Aorta (tissue), 5 donors: ENCODE results near the gene EREG. TPM values are rescaled to one million over a fixed set of nuclear protein-coding genes. Genes with fewer than 3 reads are reported as not detected.

Source experiments
- ATAC-seq: fragments of 200-7000 bp; cut with Tn5 transposase; one replicate; pipeline ENCODE4 v1.9.1; 2022; ENCODE audit warnings: moderate library complexity; ENCODE audit not compliant: low FRiP score
- DNase-seq, 2 donors: peaks; one replicate each; pipeline ENCODE4 v3.0.0-alpha.2; 2020
- H3K27ac ChIP-seq, 2 donors: one replicate each; pipeline ENCODE4 v1.5.1; 2013; ENCODE audit warnings: low read length in 2 of 2, mild to moderate bottlenecking in 2 of 2, moderate library complexity in 2 of 2, control low read depth in 1 of 2, inconsistent platforms in 1 of 2, low read depth in 1 of 2
- H3K27me3 ChIP-seq, 2 donors: one replicate each; pipeline ENCODE4 v1.6.1; 2013; ENCODE audit warnings: control low read depth in 1 of 2, low read length in 1 of 2, mild to moderate bottlenecking in 1 of 2, moderate library complexity in 1 of 2; ENCODE audit not compliant: insufficient read depth in 2 of 2, control insufficient read depth in 1 of 2
- H3K36me3 ChIP-seq, 2 donors: one replicate each; pipeline ENCODE4 v1.6.1; 2013; ENCODE audit warnings: control low read depth in 1 of 2, low read length in 1 of 2, mild to moderate bottlenecking in 1 of 2; ENCODE audit not compliant: insufficient read depth in 2 of 2, control insufficient read depth in 1 of 2
- H3K4me1 ChIP-seq, 2 donors: one replicate each; pipeline ENCODE4 v1.6.1; 2013; ENCODE audit warnings: low read length in 2 of 2, control low read depth in 1 of 2, mild to moderate bottlenecking in 1 of 2, moderate library complexity in 1 of 2; ENCODE audit not compliant: insufficient read depth in 2 of 2, control insufficient read depth in 1 of 2
- H3K4me3 ChIP-seq, 2 donors: one replicate each; pipeline ENCODE4 v1.5.1; 2013; ENCODE audit warnings: low read length in 2 of 2, control low read depth in 1 of 2, mild to moderate bottlenecking in 1 of 2
- H3K9me3 ChIP-seq: one replicate; pipeline ENCODE4 v1.6.1; 2013; ENCODE audit warnings: mild to moderate bottlenecking, low read length; ENCODE audit not compliant: control insufficient read depth
- WGBS, 2 donors: extraction: QIAGEN DNeasy Blood & Tissue Kit; methylation state at CpG; one replicate each; pipeline ENCODE4 v1.1.7; 2013; 5-methylcytosine and 5-hydroxymethylcytosine counted together
- intact Hi-C, 2 donors: fragments of 100-400 bp; cut with DNase I; formaldehyde crosslinking; loops; one replicate each; pipeline versions ENCODE4 v1.14.2 to v1.15.0; 2022
- polyA plus RNA-seq, 2 donors: library from polyadenylated mRNA; stranded (reverse); fragments of 200-250 nt; gene quantifications; one replicate each; pipeline ENCODE4 v1.2.3, GENCODE V29; 2013
- total RNA-seq, 2 donors: library from RNA; stranded (reverse); fragmentation: NEBNext Ultra II Directional; extraction: Animal tissue kit (Norgen Biotek cat#: 25700); gene quantifications; one replicate each; pipeline ENCODE4 v1.2.1, GENCODE V29; 2021
- donor health status: healthy with polysubstance abuse.
- donor health status: Bipolar disorder and iron deficiency.
- donor health status: DM: no; HTN: no; CAD: no.
- donor health status: DM: no; HTN: no; CAD: no.
- donor health status: DM: yes; HTN: yes; CAD: no.

The EREG gene
- total and polyA plus RNA-seq, 4 donors: 0.38 to 6.3 (median 0.66) TPM; not detected in 1

GRCh38 chr4:74415602-74416300 lies 50.8 kb downstream of the EREG start:
- Histone ChIP-seq H3K27ac (no peak overlapping the region), H3K27me3 (no peaks in the 10 kb centered on the region), H3K9me3 (peaks cover 2% of the 10 kb centered on the region), H3K36me3 (no peaks in the 10 kb centered on the region), H3K4me3 (no peak overlapping the region), H3K4me1 (no peaks in the 10 kb centered on the region)
- ATAC-seq (no peak), DNase-seq (no peak)
- intact Hi-C loops: no loop called here
- 84 to 89% methylated on average over 3 of the region's 3 CpGs for WGBS, 2 donors

GRCh38 chr4:74418063-74418670 lies 53.2 kb downstream of the EREG start:
- no peak for ATAC-seq
- WGBS, 2 donors: 75 to 76% methylated on average over 6 of the region's 6 CpGs

GRCh38 chr4:74420863-74421262 lies 55.9 kb downstream of the EREG start:
- Histone ChIP-seq H3K9me3 (peaks cover 2% of the 10 kb centered on the region), H3K4me3 (no peak overlapping the region), H3K27me3 (no peaks in the 10 kb centered on the region), H3K27ac (no peak overlapping the region), H3K4me1 (no peaks in the 10 kb centered on the region), H3K36me3 (no peaks in the 10 kb centered on the region)
- intact Hi-C loops: no loop called here
- ATAC-seq (no peak), DNase-seq (no peak)
- 91 to 95% methylated on average over 5 of the region's 5 CpGs for WGBS, 2 donors

More at GRCh38 chr4:74418063-74418670, 53.2 kb downstream of the EREG start:
- Histone ChIP-seq H3K4me3 (no peak overlapping the region), H3K9me3 (peaks cover 2% of the 10 kb centered on the region), H3K36me3 (no peaks in the 10 kb centered on the region), H3K4me1 (no peaks in the 10 kb centered on the region), H3K27ac (no peak overlapping the region), H3K27me3 (no peaks in the 10 kb centered on the region)
- intact Hi-C loops: no loop called here
- DNase-seq: no peak

GRCh38 chr4:74423104-74423503 lies 58.2 kb downstream of the EREG start:
- Histone ChIP-seq H3K4me1 (no peaks in the 10 kb centered on the region), H3K9me3 (peaks cover 2% of the 10 kb centered on the region), H3K27me3 (no peaks in the 10 kb centered on the region), H3K27ac (no peak overlapping the region), H3K36me3 (no peaks in the 10 kb centered on the region), H3K4me3 (no peak overlapping the region)
- 33 to 38% methylated on average over 1 of the region's 1 CpG for WGBS, 2 donors
- DNase-seq: no peak
- intact Hi-C loops: no loop called here
- ATAC-seq: no peak

GRCh38 chr4:74424111-74424510 lies 59.2 kb downstream of the EREG start:
- H3K36me3 ChIP-seq: no peaks in the 10 kb centered on the region
- no peaks in the 10 kb centered on the region for H3K27me3 ChIP-seq
- intact Hi-C loops: no loop called here
- H3K9me3 ChIP-seq: peaks cover 2% of the 10 kb centered on the region
- ATAC-seq (no peak), DNase-seq (no peak)
- 76 to 87% methylated on average over 2 of the region's 2 CpGs for WGBS, 2 donors
- H3K4me3 ChIP-seq: no peak overlapping the region
- H3K4me1 ChIP-seq: no peaks in the 10 kb centered on the region
- H3K27ac ChIP-seq: no peak overlapping the region

GRCh38 chr4:74426101-74426500 lies 61.2 kb downstream of the EREG start:
- no peak for ATAC-seq
- no peaks in the 10 kb centered on the region for H3K9me3 ChIP-seq
- H3K27me3 ChIP-seq: no peaks in the 10 kb centered on the region
- H3K4me1 ChIP-seq: no peaks in the 10 kb centered on the region
- WGBS, 2 donors: 88 to 91% methylated on average over 1 of the region's 1 CpG
- intact Hi-C loops: no loop called here
- H3K4me3 ChIP-seq: no peak overlapping the region
- no peak overlapping the region for H3K27ac ChIP-seq
- H3K36me3 ChIP-seq: no peaks in the 10 kb centered on the region
- DNase-seq: no peak

GRCh38 chr4:74428276-74428675 lies 63.3 kb downstream of the EREG start:
- Histone ChIP-seq H3K27ac (no peak overlapping the region), H3K9me3 (no peaks in the 10 kb centered on the region), H3K4me3 (no peak overlapping the region), H3K4me1 (no peaks in the 10 kb centered on the region), H3K36me3 (no peaks in the 10 kb centered on the region), H3K27me3 (no peaks in the 10 kb centered on the region)
- ATAC-seq (no peak), DNase-seq (no peak)
- intact Hi-C loops: no loop called here

- ATAC-seq (no peak), DNase-seq (no peak)
- H3K27me3 ChIP-seq: no peaks in the 10 kb centered on the region
Measured at GRCh38 chr4:74431113-74431826, 66.3 kb downstream of the EREG start.

GRCh38 chr4:74433043-74433442 lies 68.1 kb downstream of the EREG start:
- ATAC-seq (no peak), DNase-seq (no peak)
- intact Hi-C loops: no loop called here
- Histone ChIP-seq H3K4me3 (no peak overlapping the region), H3K27me3 (no peaks in the 10 kb centered on the region), H3K27ac (no peak overlapping the region), H3K9me3 (no peaks in the 10 kb centered on the region), H3K4me1 (no peaks in the 10 kb centered on the region), H3K36me3 (no peaks in the 10 kb centered on the region)
- WGBS, 2 donors: 74 to 83% methylated on average over 2 of the region's 2 CpGs

More at GRCh38 chr4:74431113-74431826, 66.3 kb downstream of the EREG start:
- H3K9me3 ChIP-seq: no peaks in the 10 kb centered on the region
- no peak overlapping the region for H3K4me3 ChIP-seq
- H3K36me3 ChIP-seq: no peaks in the 10 kb centered on the region
- H3K27ac ChIP-seq: no peak overlapping the region
- intact Hi-C loops: no loop called here
- 79 to 81% methylated on average over 11 of the region's 11 CpGs for WGBS, 2 donors
- H3K4me1 ChIP-seq: no peaks in the 10 kb centered on the region
